Loucy (cell line): ENCODE results near the gene DSCAM.

Experiments used
- H2AFZ ChIP-seq: fragments of 200-600 bp; sonication (generic); 2 replicates; pipeline ENCODE4 v1.6.0; 2016; ENCODE audit warnings: antibody characterized with exemption, mild to moderate bottlenecking, low read length, moderate library complexity
- H3F3A ChIP-seq: fragments of 200-600 bp; 2 replicates; pipeline ENCODE4 v1.6.0; 2016; ENCODE audit warnings: antibody characterized with exemption, low read depth, mild to moderate bottlenecking
- H3K27me3 ChIP-seq: fragments of 200-600 bp; sonication (generic); 2 replicates; pipeline ENCODE4 v1.6.1; 2014; ENCODE audit warnings: low read length, mild to moderate bottlenecking; ENCODE audit not compliant: insufficient read depth, poor library complexity, severe bottlenecking
- H3K36me3 ChIP-seq: fragments of 200-600 bp; sonication (generic); 2 replicates; pipeline ENCODE4 v1.6.1; 2016; ENCODE audit warnings: low read length; ENCODE audit not compliant: insufficient read depth
- H3K4me1 ChIP-seq: fragments of 200-600 bp; sonication (generic); 2 replicates; pipeline ENCODE4 v1.5.1; 2014; ENCODE audit warnings: low read length, mild to moderate bottlenecking; ENCODE audit not compliant: insufficient read depth, poor library complexity, severe bottlenecking
- H3K4me2 ChIP-seq: fragments of 200-600 bp; sonication (generic); 2 replicates; pipeline ENCODE4 v1.6.0; 2014; ENCODE audit warnings: antibody characterized with exemption, low read length, low read depth, mild to moderate bottlenecking; ENCODE audit not compliant: poor library complexity, severe bottlenecking
- H3K4me3 ChIP-seq: fragments of 200-600 bp; sonication (generic); 2 replicates; pipeline ENCODE4 v1.5.1; 2014; ENCODE audit warnings: low read length, mild to moderate bottlenecking, mixed read lengths; ENCODE audit not compliant: poor library complexity, severe bottlenecking
- H3K79me2 ChIP-seq: fragments of 200-600 bp; sonication (generic); 2 replicates; pipeline ENCODE4 v1.6.1; 2014; ENCODE audit warnings: low read length; ENCODE audit not compliant: insufficient read depth
- H3K9ac ChIP-seq: fragments of 200-600 bp; sonication (generic); 2 replicates; pipeline ENCODE4 v1.6.0; 2014; ENCODE audit warnings: mild to moderate bottlenecking, low read depth, low read length, moderate library complexity; ENCODE audit not compliant: poor library complexity, severe bottlenecking
- H3K9me2 ChIP-seq: fragments of 200-600 bp; sonication (generic); replicated peaks from 2 replicates; pipeline ENCODE4 v1.6.1; 2016; ENCODE audit warnings: low read depth, low read length, mixed read lengths
- H3K9me3 ChIP-seq: fragments of 200-600 bp; sonication (generic); 2 replicates; pipeline ENCODE4 v1.6.1; 2014; ENCODE audit warnings: mild to moderate bottlenecking, antibody characterized with exemption, low read length, low read depth; ENCODE audit not compliant: insufficient read depth
- H4K20me1 ChIP-seq: fragments of 200-600 bp; sonication (generic); 2 replicates; pipeline ENCODE4 v1.6.0; 2014; ENCODE audit warnings: antibody characterized with exemption, low read length, mild to moderate bottlenecking; ENCODE audit not compliant: insufficient read depth, poor library complexity, severe bottlenecking
- CTCF ChIP-seq: fragments of 200-600 bp; sonication (generic); conservative IDR thresholded peaks from 2 replicates; pipeline ENCODE4 v1.5.1; 2014; ENCODE audit warnings: mild to moderate bottlenecking, antibody characterized with exemption, low read length
- EZH2phosphoT487 ChIP-seq: fragments of 200-600 bp; IDR thresholded peaks from 2 replicates; pipeline ENCODE4 v1.6.1; 2018; ENCODE audit warnings: antibody characterized with exemption, mild to moderate bottlenecking, moderate library complexity, borderline replicate concordance

Gene DSCAM

DNA sequence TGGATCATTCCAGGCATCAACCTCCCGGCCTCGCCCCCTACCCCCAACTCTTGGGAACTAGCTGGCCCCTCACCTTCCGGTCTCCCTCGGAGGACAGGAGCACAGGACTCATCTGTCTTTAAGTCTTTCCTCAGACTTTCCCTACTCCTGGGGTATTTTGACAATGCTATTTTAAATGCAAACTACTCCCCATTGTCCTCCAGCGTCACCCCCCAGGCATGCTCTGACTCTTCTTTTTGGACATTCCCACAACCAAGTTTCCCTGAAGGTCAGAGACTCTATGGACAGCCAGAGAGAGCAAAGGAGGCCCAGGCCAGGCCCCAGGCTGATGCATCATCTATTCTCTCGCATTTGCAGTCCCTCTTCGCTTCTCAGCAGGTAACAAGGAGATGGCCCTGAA lies 555.4 kb downstream of the DSCAM start:
- no peaks in the 10 kb centered on the region for H3K4me1 ChIP-seq
- no peak overlapping the region for H3K4me3 ChIP-seq
- H3K9ac ChIP-seq: no peak overlapping the region
- H3K36me3 ChIP-seq: no peaks in the 10 kb centered on the region
- H3K9me3 ChIP-seq: no peaks in the 10 kb centered on the region; the same call in 1 of the 2 replicates
- H3K27me3 ChIP-seq: no peaks in the 10 kb centered on the region
- H3K79me2 ChIP-seq: no peaks in the 10 kb centered on the region
- H3K9me2 ChIP-seq: no peaks in the 10 kb centered on the region
- H3F3A ChIP-seq: no peaks in the 10 kb centered on the region
- TF ChIP-seq EZH2phosphoT487 (no peak), CTCF (no peak)
- no peak overlapping the region for H3K4me2 ChIP-seq
- no peak overlapping the region for H2AFZ ChIP-seq
- H4K20me1 ChIP-seq: no peaks in the 10 kb centered on the region

DNA sequence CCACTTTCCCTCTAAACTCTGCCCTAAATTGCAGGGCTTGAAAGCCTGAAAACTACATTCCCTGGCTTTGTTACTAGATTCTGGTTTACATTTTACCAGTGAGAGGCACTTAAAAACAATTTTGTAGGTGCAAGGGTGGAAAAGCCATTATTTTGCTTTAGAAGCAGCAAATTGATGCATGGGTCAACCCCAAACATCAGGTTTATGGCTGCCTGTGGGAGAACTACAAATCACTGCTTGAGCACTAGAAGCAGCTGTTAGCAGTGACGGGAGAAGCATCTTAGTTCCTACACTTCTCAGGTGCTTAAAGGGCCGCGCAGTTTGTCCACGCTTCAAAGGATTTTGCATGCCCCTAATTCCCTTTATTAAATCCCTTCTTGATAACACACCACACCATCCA lies 562.5 kb downstream of the DSCAM start:
- H3K4me1 ChIP-seq: no peaks in the 10 kb centered on the region
- no peak overlapping the region for H3K4me2 ChIP-seq
- H4K20me1 ChIP-seq: no peaks in the 10 kb centered on the region
- H3K36me3 ChIP-seq: no peaks in the 10 kb centered on the region
- no peak overlapping the region for H3K4me3 ChIP-seq
- H3K9me3 ChIP-seq: no peaks in the 10 kb centered on the region; the same call in 1 of the 2 replicates
- TF ChIP-seq EZH2phosphoT487 (no peak), CTCF (no peak)
- no peak overlapping the region for H2AFZ ChIP-seq
- no peaks in the 10 kb centered on the region for H3F3A ChIP-seq
- no peaks in the 10 kb centered on the region for H3K79me2 ChIP-seq
- no peaks in the 10 kb centered on the region for H3K27me3 ChIP-seq
- no peaks in the 10 kb centered on the region for H3K9me2 ChIP-seq
- H3K9ac ChIP-seq: no peak overlapping the region

- H3K27me3 ChIP-seq: no peaks in the 10 kb centered on the region
- H3K4me2 ChIP-seq: no peak overlapping the region
- H3K9me2 ChIP-seq: no peaks in the 10 kb centered on the region
- TF ChIP-seq EZH2phosphoT487 (no peak), CTCF (no peak)
- no peaks in the 10 kb centered on the region for H3K36me3 ChIP-seq
- H3K4me3 ChIP-seq: no peak overlapping the region
- no peaks in the 10 kb centered on the region for H3K4me1 ChIP-seq
- no peak overlapping the region for H2AFZ ChIP-seq
- no peak overlapping the region for H3K9ac ChIP-seq
- H4K20me1 ChIP-seq: no peaks in the 10 kb centered on the region
- no peaks in the 10 kb centered on the region; the same call in 1 of the 2 replicates for H3K9me3 ChIP-seq
- no peaks in the 10 kb centered on the region for H3K79me2 ChIP-seq
- H3F3A ChIP-seq: no peaks in the 10 kb centered on the region
Observed at GRCh38 chr21:40282912-40283886, 563.8 kb downstream of the DSCAM start.
